Mucosa of descending colon (tissue), 3 donors: ENCODE measurements around the gene CYP27B1. TPM values are rescaled to one million over a fixed set of nuclear protein-coding genes. Genes with fewer than 3 reads are reported as not detected.

ENCODE experiments used
- ATAC-seq: fragments of 200-7000 bp; cut with Tn5 transposase; one replicate; pipeline ENCODE4 v1.9.1; 2020; ENCODE audit warnings: mild to moderate bottlenecking, moderate library complexity
- DNase-seq, 3 donors: peaks; one replicate each; pipeline ENCODE4 v3.0.0-alpha.2; 2020
- H3K36me3 ChIP-seq: fragments of 200-600 bp; one replicate; pipeline ENCODE4 v1.8.0; 2021; ENCODE audit warnings: low read depth, mild to moderate bottlenecking
- H3K4me1 ChIP-seq: fragments of 200-600 bp; one replicate; pipeline ENCODE4 v1.8.0; 2021; ENCODE audit warnings: low read depth, mild to moderate bottlenecking
- H3K4me3 ChIP-seq: fragments of 200-600 bp; one replicate; pipeline ENCODE4 v1.8.0; 2021; ENCODE audit warnings: mild to moderate bottlenecking
- H3K9me3 ChIP-seq: fragments of 200-600 bp; one replicate; pipeline ENCODE4 v1.8.0; 2021; ENCODE audit warnings: mild to moderate bottlenecking
- CTCF ChIP-seq: fragments of 200-600 bp; IDR thresholded peaks from one replicate; pipeline ENCODE4 v1.8.0; 2022; ENCODE audit warnings: antibody characterized with exemption, mild to moderate bottlenecking
- intact Hi-C, 2 donors: fragments of 100-400 bp; cut with DNase I in 1 of 2; cut with micrococcal nuclease in 1 of 2; formaldehyde crosslinking; loops; one replicate each; pipeline versions ENCODE4 v1.11.0 to v1.11.1; 2022; cut with DNase I, micrococcal nuclease
- total RNA-seq, 3 donors: library from RNA; stranded (reverse); fragmentation: NEBNext Ultra II Directional in 2 of 3; extraction: Animal tissue kit (Norgen Biotek cat#: 25700) in 2 of 3; gene quantifications; one replicate each; pipeline versions ENCODE4 v1.2.1 to v1.2.4, GENCODE V29; 2021 to 2023
- donor health status: DM: no; HTN: no; CAD: no; lungs with moderate emphysema.
- donor health status: DM: no; HTN: no; CAD: no.
- donor health status: DM: no; HTN: yes; CAD: no.

Gene CYP27B1
- total RNA-seq, 3 donors from 2014 or later, result 1.2 to 2.1 (median 1.4) TPM

- DNase-seq, result no peak
- peaks cover 16% of the 10 kb centered on the region for H3K4me1 ChIP-seq
- H3K4me3 ChIP-seq, result no peak overlapping the region
- H3K36me3 ChIP-seq, result no peaks in the 10 kb centered on the region
- intact Hi-C loops, result no loop called here
- H3K9me3 ChIP-seq, result no peaks in the 10 kb centered on the region
- no peak for TF ChIP-seq CTCF
- no peak for ATAC-seq
These were observed 46.5 kb upstream of the CYP27B1 start for GRCh38 chr12:57813111-57813970.

- Histone ChIP-seq H3K4me1 (no peaks in the 10 kb centered on the region), H3K36me3 (no peaks in the 10 kb centered on the region), H3K4me3 (no peak overlapping the region), H3K9me3 (no peaks in the 10 kb centered on the region)
- intact Hi-C loops, result no loop called here
- DNase-seq (no peak), ATAC-seq (no peak)
- TF ChIP-seq CTCF, result no peak
These were observed 44.3 kb upstream of the CYP27B1 start for GRCh38 chr12:57811028-57811755.

GRCh38 chr12:57810450-57810849 lies 43.6 kb upstream of the CYP27B1 start:
- Histone ChIP-seq H3K36me3 (no peaks in the 10 kb centered on the region), H3K4me3 (no peak overlapping the region), H3K9me3 (no peaks in the 10 kb centered on the region), H3K4me1 (no peaks in the 10 kb centered on the region)
- no peak for TF ChIP-seq CTCF
- peak; percentile 49 for ATAC-seq
- intact Hi-C loops, result no loop called here
- no peak for DNase-seq

GRCh38 chr12:57809425-57809824 lies 42.5 kb upstream of the CYP27B1 start:
- no peak for DNase-seq
- intact Hi-C loops, result loop anchor here in 1 of 2 donors (10.0 kb wide), 1 partner anchor 95 kb away; no protein-coding TSS in a partner anchor
- no peak for TF ChIP-seq CTCF

GRCh38 chr12:57808351-57808750 lies 41.5 kb upstream of the CYP27B1 start:
- H3K4me1 ChIP-seq, result no peaks in the 10 kb centered on the region
- H3K4me3 ChIP-seq, result no peak overlapping the region
- no peaks in the 10 kb centered on the region for H3K36me3 ChIP-seq
- ATAC-seq (no peak), DNase-seq (no peak)
- intact Hi-C loops, result loop anchor here in 1 of 2 donors (10.0 kb wide), 1 partner anchor 96 kb away; no protein-coding TSS in a partner anchor
- TF ChIP-seq CTCF, result no peak
- H3K9me3 ChIP-seq, result no peaks in the 10 kb centered on the region

More at GRCh38 chr12:57809425-57809824, 42.5 kb upstream of the CYP27B1 start:
- ATAC-seq, result no peak
- no peaks in the 10 kb centered on the region for H3K9me3 ChIP-seq
- H3K4me3 ChIP-seq, result no peak overlapping the region
- no peaks in the 10 kb centered on the region for H3K36me3 ChIP-seq
- no peaks in the 10 kb centered on the region for H3K4me1 ChIP-seq
